Endothelial cell of umbilical vein (primary cell): ENCODE data around the gene TEX101. TPM values are rescaled to one million over a fixed set of nuclear protein-coding genes. Genes with fewer than 3 reads are reported as not detected.
"Not testable (repeated sequence)": the region's sequence is repeated elsewhere in the genome, so short reads cannot be mapped to it uniquely, and the experiment has no call there.

ENCODE experiments used
- BruUV-seq: library from RNA; stranded (reverse); fragments of 400-500 nt; replicated peaks from 2 replicates; lab custom pipeline; 2021; lab: Mats Ljungman, UMichigan
- CTCF ChIA-PET: fragments of 300-600, 350-600 bp; sonication (Branson Sonifier 250); formaldehyde crosslinking; loops from one replicate; lab custom pipeline; 2021; ENCODE audit warnings: antibody characterized with exemption, inconsistent platforms; lab: Charles Lee
- POLR2A ChIA-PET: fragments of 300-600, 350-600 bp; sonication (Branson Sonifier 250); formaldehyde crosslinking; loops from one replicate; lab custom pipeline; 2021; ENCODE audit warnings: antibody characterized with exemption, inconsistent platforms; lab: Charles Lee
- DNase-seq: peaks from one replicate; pipeline ENCODE4 v3.0.0-alpha.2; 2011; ENCODE audit warnings: low read depth, low spot score
- FAIRE-seq: peaks from 2 replicates; lab custom pipeline; 2011; peaks lifted over from hg19 to GRCh38; lab: Jason Lieb, UNC
- H2AFZ ChIP-seq: 2 replicates; pipeline ENCODE4 v1.6.0; 2012; ENCODE audit warnings: low read depth, low read length, control low read depth, inconsistent platforms
- H3K27ac ChIP-seq: 2 replicates; pipeline ENCODE4 v1.5.1; 2011; ENCODE audit warnings: low read depth, mild to moderate bottlenecking, control low read depth, low read length, moderate library complexity; ENCODE audit not compliant: insufficient read depth
- H3K27me3 ChIP-seq, 2 experiments: 2 replicates each; pipeline versions ENCODE4 v1.6.0 to v1.6.1; 2011; ENCODE audit warnings: low read length in 2 of 2, mixed read lengths in 1 of 2; ENCODE audit not compliant: control insufficient read depth in 2 of 2, insufficient read depth in 2 of 2
- H3K36me3 ChIP-seq, 2 experiments: 2 replicates in 1 of 2; 3 replicates in 1 of 2; pipeline ENCODE4 v1.5.1; 2011; ENCODE audit warnings: low read length in 2 of 2, mild to moderate bottlenecking in 1 of 2, moderate library complexity in 1 of 2; ENCODE audit not compliant: control insufficient read depth in 2 of 2, insufficient read depth in 2 of 2; ENCODE audit errors: extremely low read depth in 1 of 2
- H3K4me1 ChIP-seq: 3 replicates; pipeline ENCODE4 v1.5.1; 2011; ENCODE audit warnings: mild to moderate bottlenecking, low read length; ENCODE audit not compliant: control insufficient read depth, insufficient read depth; ENCODE audit errors: extremely low read depth
- H3K4me2 ChIP-seq: 2 replicates; pipeline ENCODE4 v1.6.1; 2011; ENCODE audit warnings: low read length, control low read depth, mixed read lengths; ENCODE audit not compliant: insufficient read depth
- H3K4me3 ChIP-seq, 3 experiments: fragments of 200-600 bp in 1 of 3; sonication (generic), shearing (Covaris generic) in 1 of 3; replicated peaks in 1 of 3; 2 replicates each; pipeline ENCODE4 v1.5.1; 2011 to 2016; ENCODE audit warnings: control low read depth in 3 of 3, low read length in 3 of 3, mild to moderate bottlenecking in 2 of 3, inconsistent platforms in 1 of 3, low read depth in 1 of 3, moderate library complexity in 1 of 3; ENCODE audit not compliant: insufficient read depth in 1 of 3
- H3K79me2 ChIP-seq: 2 replicates; pipeline ENCODE4 v1.6.0; 2012; ENCODE audit warnings: low read length, inconsistent platforms; ENCODE audit not compliant: control insufficient read depth, insufficient read depth
- H3K9ac ChIP-seq: replicated peaks from 2 replicates; pipeline ENCODE3; 2011; ENCODE audit warnings: low read length, control low read depth; ENCODE audit not compliant: insufficient read depth; ENCODE audit errors: extremely low read depth
- H3K9me1 ChIP-seq: replicated peaks from 3 replicates; pipeline ENCODE4 v1.6.0; 2011; ENCODE audit warnings: mild to moderate bottlenecking, low read length; ENCODE audit not compliant: control insufficient read depth, insufficient read depth; ENCODE audit errors: extremely low read depth
- H3K9me3 ChIP-seq: replicated peaks from 2 replicates; pipeline ENCODE4 v1.5.1; 2012; ENCODE audit warnings: low read length, inconsistent platforms; ENCODE audit not compliant: control insufficient read depth, insufficient read depth
- H4K20me1 ChIP-seq: replicated peaks from 2 replicates; pipeline ENCODE3; 2011; ENCODE audit warnings: mild to moderate bottlenecking, low read length; ENCODE audit not compliant: control insufficient read depth, insufficient read depth; ENCODE audit errors: extremely low read depth
- EZH2 ChIP-seq: IDR thresholded peaks from 2 replicates; pipeline ENCODE4 v1.6.1; 2012; ENCODE audit warnings: borderline replicate concordance, low read depth, mild to moderate bottlenecking, moderate library complexity, low read length, inconsistent platforms; ENCODE audit not compliant: severe bottlenecking
- FOS ChIP-seq: IDR thresholded peaks from 2 replicates; pipeline ENCODE4 v1.6.1; 2011; ENCODE audit warnings: mild to moderate bottlenecking, low read length, moderate library complexity, borderline replicate concordance; ENCODE audit not compliant: insufficient read depth
- GATA2 ChIP-seq: IDR thresholded peaks from 2 replicates; pipeline ENCODE4 v1.7.0; 2011; ENCODE audit warnings: low read depth, mild to moderate bottlenecking, moderate library complexity, mixed read lengths, low read length; ENCODE audit not compliant: insufficient read length, insufficient read depth
- JUN ChIP-seq: IDR thresholded peaks from 2 replicates; pipeline ENCODE4 v1.6.1; 2011; ENCODE audit warnings: borderline replicate concordance, low read depth; ENCODE audit not compliant: insufficient read length, insufficient read depth
- MAX ChIP-seq: IDR thresholded peaks from 2 replicates; pipeline ENCODE4 v1.6.1; 2011; ENCODE audit not compliant: insufficient read depth, insufficient read length
- POLR2A ChIP-seq: IDR thresholded peaks from 2 replicates; pipeline ENCODE4 v1.6.1; 2012; ENCODE audit warnings: low read depth, mild to moderate bottlenecking, control low read depth, low read length
- POLR2AphosphoS5 ChIP-seq: IDR thresholded peaks from 2 replicates; pipeline ENCODE4 v1.6.1; 2012; ENCODE audit warnings: low read depth, mild to moderate bottlenecking, control low read depth, low read length, moderate library complexity; ENCODE audit not compliant: insufficient read depth
- dilution Hi-C: fragments of 300-500 bp; cut with MboI; formaldehyde crosslinking; loops from one replicate; pipeline ENCODE4 v1.15.0; 2019; ENCODE audit warnings: low sequenced_read_pairs; ENCODE audit not compliant: extremely low pct_ligation_motif_present
- intact Hi-C: fragments of 100-400 bp; cut with micrococcal nuclease; formaldehyde crosslinking; loops from one replicate; pipeline ENCODE4 v1.10.0; 2022
- polyA plus RNA-seq, 4 experiments: library from polyadenylated mRNA; depleted of rRNA in 3 of 4; stranded (reverse) in 3 of 4; unstranded in 1 of 4; fragments of >200 nt; gene quantifications; 2 replicates each; pipeline versions ENCODE4 v1.2.1 to v1.2.3, GENCODE V29; 2011 to 2012; ENCODE audit warnings: missing spikeins in 1 of 4
- total RNA-seq: library from RNA; stranded (reverse); gene quantifications from 2 replicates; pipeline ENCODE4 v1.2.3, GENCODE V29; 2021

TEX101 gene
- total and polyA plus RNA-seq, 2 donors (not counting 3 experiments of a cell fraction or from before 2014, with no cell fraction given), result not detected

DNA sequence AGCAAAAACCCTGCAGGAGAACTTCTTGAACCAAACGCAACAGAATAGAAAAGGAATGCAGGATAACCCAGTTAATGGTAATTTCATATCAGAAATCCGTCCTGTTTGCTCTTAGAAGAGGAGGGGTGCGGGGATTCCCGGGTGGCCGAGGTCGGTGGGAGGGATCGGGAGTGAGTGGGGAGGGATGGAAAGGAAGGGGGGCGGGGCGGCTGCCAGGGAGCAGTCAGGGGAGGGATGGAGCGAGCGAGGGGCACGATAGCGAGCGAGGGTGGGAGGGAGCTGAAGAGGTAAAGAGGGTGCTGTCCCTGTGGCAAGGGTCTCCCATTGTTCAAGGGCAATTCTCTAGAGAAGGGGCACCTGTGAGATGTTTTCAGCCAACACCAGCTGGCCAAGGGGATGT is 34.7 kb upstream of the TEX101 start:
- no peaks in the 10 kb centered on the region for H3K79me2 ChIP-seq
- ChIA-PET POLR2A (no interaction called here), CTCF (no interaction called here)
- H3K4me1 ChIP-seq, result no peaks in the 10 kb centered on the region
- TF ChIP-seq POLR2A (no peak), GATA2 (no peak), JUN (no peak), EZH2 (no peak)
- H3K4me3 ChIP-seq, result no peak overlapping the region
- BruUV-seq, result no TSS peak
- H3K9me1 ChIP-seq, result no peaks in the 10 kb centered on the region
- DNase-seq (no peak), FAIRE-seq (no peak)
- no peaks in the 10 kb centered on the region for H3K36me3 ChIP-seq
- H3K27ac ChIP-seq, result no peak overlapping the region
- H3K9me3 ChIP-seq, result no peaks in the 10 kb centered on the region
- intact Hi-C loops, result no loop called here
- H3K9ac ChIP-seq, result no peak overlapping the region
- H2AFZ ChIP-seq, result no peak overlapping the region
- no peaks in the 10 kb centered on the region for H4K20me1 ChIP-seq
- no peak overlapping the region for H3K4me2 ChIP-seq
- dilution Hi-C loops, result no loop called here
- no peaks in the 10 kb centered on the region for H3K27me3 ChIP-seq

- no peak overlapping the region for H3K27ac ChIP-seq
- H4K20me1 ChIP-seq, result no peaks in the 10 kb centered on the region
- no peak overlapping the region for H3K4me3 ChIP-seq
- H3K36me3 ChIP-seq, result no peaks in the 10 kb centered on the region
- no peaks in the 10 kb centered on the region for H3K79me2 ChIP-seq
- DNase-seq (no peak), FAIRE-seq (no peak)
- intact Hi-C loops, result no loop called here
- no peak overlapping the region for H3K4me2 ChIP-seq
- TF ChIP-seq POLR2AphosphoS5 (no peak), MAX (no peak), FOS (no peak), EZH2 (no peak)
- ChIA-PET POLR2A (no interaction called here), CTCF (no interaction called here)
- no peaks in the 10 kb centered on the region for H3K9me1 ChIP-seq
- no peak overlapping the region for H2AFZ ChIP-seq
- no peaks in the 10 kb centered on the region for H3K4me1 ChIP-seq
- no peaks in the 10 kb centered on the region for H3K9me3 ChIP-seq
- dilution Hi-C loops, result no loop called here
- H3K27me3 ChIP-seq, result no peaks in the 10 kb centered on the region
- H3K9ac ChIP-seq, result no peak overlapping the region
- no TSS peak for BruUV-seq
Measured at GRCh38 chr19:43380771-43381386, 33.8 kb upstream of the TEX101 start.

- DNase-seq, CTCF ChIA-PET, BruUV-seq, H3K79me2 ChIP-seq, H3K4me1 ChIP-seq, H3K9ac ChIP-seq, H3K9me1 ChIP-seq, POLR2A ChIA-PET, H4K20me1 ChIP-seq, FAIRE-seq, H3K27ac ChIP-seq, H3K9me3 ChIP-seq, H3K4me3 ChIP-seq, H2AFZ ChIP-seq, H3K36me3 ChIP-seq, intact Hi-C loops, H3K27me3 ChIP-seq, H3K4me2 ChIP-seq, dilution Hi-C loops: not testable (repeated sequence)
Measured at GRCh38 chr19:43382586-43383216, 32.0 kb upstream of the TEX101 start.
